ENCODE results near the gene ZNF616. TPM values are rescaled to one million over a fixed set of nuclear protein-coding genes. Genes with fewer than 3 reads are reported as not detected.

Gene ZNF616
- 1 to 10 TPM; 1.1 to 5.3 (median 2.4) TPM for total RNA-seq

- in situ Hi-C loops (cut with MboI; ENCODE audit: low sequenced_read_pairs in 4 of 4) = loop anchor here (5.0 kb wide), 2 partner anchors 98 to 103 kb away; no protein-coding TSS in a partner anchor
- peak; percentile 96 for DNase-seq
- H3K27me3 ChIP-seq = no peaks in the 10 kb centered on the region
- peak; percentile 97 for ATAC-seq
- intact Hi-C loops (cut with DNase I; ENCODE audit: low total_unique reads) = loop anchor here (1.0 to 2.0 kb wide), 5 partner anchors 32 to 387 kb away; partner anchors contain the start of genes ZNF766, ZNF808 and ZNF836
- H3K27ac ChIP-seq = peak within 1 kb of the TSS; percentile 88 to 96 (median 93)
- no peaks in the 10 kb centered on the region for H3K9me3 ChIP-seq
- no peaks in the 10 kb centered on the region for H3K36me3 ChIP-seq
- peak; percentile 63 to 71 for TF ChIP-seq POLR2A (IDR thresholded peaks at IDR 0.05)
- TF ChIP-seq, protein P1, sequence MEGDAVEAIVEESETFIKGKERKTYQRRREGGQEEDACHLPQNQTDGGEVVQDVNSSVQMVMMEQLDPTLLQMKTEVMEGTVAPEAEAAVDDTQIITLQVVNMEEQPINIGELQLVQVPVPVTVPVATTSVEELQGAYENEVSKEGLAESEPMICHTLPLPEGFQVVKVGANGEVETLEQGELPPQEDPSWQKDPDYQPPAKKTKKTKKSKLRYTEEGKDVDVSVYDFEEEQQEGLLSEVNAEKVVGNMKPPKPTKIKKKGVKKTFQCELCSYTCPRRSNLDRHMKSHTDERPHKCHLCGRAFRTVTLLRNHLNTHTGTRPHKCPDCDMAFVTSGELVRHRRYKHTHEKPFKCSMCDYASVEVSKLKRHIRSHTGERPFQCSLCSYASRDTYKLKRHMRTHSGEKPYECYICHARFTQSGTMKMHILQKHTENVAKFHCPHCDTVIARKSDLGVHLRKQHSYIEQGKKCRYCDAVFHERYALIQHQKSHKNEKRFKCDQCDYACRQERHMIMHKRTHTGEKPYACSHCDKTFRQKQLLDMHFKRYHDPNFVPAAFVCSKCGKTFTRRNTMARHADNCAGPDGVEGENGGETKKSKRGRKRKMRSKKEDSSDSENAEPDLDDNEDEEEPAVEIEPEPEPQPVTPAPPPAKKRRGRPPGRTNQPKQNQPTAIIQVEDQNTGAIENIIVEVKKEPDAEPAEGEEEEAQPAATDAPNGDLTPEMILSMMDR (IDR thresholded peaks at IDR 0.05 in 4 of 5, conservative IDR thresholded peaks at IDR 0.05 in 1 of 5) = peak; percentile 74 to 94 (median 87)
- H3K4me3 ChIP-seq = peak within 1 kb of the TSS; percentile 71 to 94 (median 87)
- peaks cover 12 to 21% of the 10 kb centered on the region in 2 donors for H3K4me1 ChIP-seq
These were observed at the start of gene ZNF616 for GRCh38 chr19:52139252-52140031. Gene ZNF616, minus strand, starts transcription at chr19:52139938. Its CDS starts 9,426 bp downstream, at chr19:52130512.

DNA sequence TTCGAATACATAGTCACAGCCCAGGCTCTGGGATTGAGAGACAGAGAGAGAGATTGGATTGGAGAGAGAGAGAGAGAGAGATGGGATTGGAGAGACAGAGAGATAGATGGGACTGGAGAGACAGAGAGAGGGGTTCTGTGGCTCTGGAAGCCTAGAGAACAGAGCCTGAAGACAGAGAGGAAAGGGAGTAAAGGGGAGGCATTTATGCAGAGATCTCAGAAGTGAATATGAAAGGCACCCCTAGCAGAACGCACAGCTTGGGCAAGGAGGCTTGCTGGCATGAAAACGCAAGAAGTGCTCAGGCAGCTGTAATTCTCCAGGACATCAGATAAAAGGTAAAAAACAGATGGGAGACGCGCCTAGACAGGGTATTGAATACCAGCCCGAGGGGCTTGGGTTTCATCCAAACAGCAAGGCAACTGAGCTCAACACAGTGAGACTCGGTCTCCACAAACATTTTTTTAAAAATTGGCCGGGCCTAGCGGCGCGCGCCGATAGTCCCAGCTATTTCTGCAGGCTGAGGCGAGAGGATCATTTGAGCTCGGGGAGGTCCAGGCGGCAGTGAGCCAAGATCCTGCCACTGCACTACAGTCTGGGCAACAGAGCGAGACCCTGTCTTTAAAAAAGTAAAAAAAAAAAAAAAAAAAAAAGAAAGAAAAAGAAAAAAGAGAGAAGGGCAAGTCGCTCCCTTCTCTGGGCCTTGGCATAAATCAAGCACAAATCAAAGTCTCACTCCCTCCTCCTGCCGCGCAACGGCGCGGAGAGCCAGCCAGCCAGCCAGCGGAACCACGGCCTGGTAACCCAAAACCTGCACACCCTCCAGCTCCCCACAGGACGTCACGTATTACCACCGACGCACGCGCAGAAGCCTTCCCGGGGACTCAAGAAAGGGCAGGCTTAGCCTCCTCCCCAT lies 49.3 kb upstream of the ZNF616 start:
- intact Hi-C loops (cut with DNase I; ENCODE audit: low total_unique reads) (loop anchor here (1.0 to 5.0 kb wide), 5 partner anchors 11 to 822 kb away; partner anchors contain the start of genes ETFB, ZNF616 and ZNF836), in situ Hi-C loops (cut with MboI; ENCODE audit: low sequenced_read_pairs in 4 of 4) (no loop called here)
- ATAC-seq (peak; percentile 15 to 16), DNase-seq (no peak)
- peaks cover 0 to 7% of the 10 kb centered on the region in 2 donors for H3K36me3 ChIP-seq
- TF ChIP-seq POLR2A (IDR thresholded peaks at IDR 0.05) = no peak
- TF ChIP-seq, protein P1 (IDR thresholded peaks at IDR 0.05 in 4 of 5, conservative IDR thresholded peaks at IDR 0.05 in 1 of 5) = peak in 2 of 5 experiments; percentile 18 to 23
- H3K4me3 ChIP-seq = peak overlapping the region; percentile 40 to 61 (median 53)
- peak overlapping the region; percentile 90 to 93 (median 92) for H3K27ac ChIP-seq
- H3K27me3 ChIP-seq = no peaks in the 10 kb centered on the region
- H3K4me1 ChIP-seq = peaks cover 39 to 45% of the 10 kb centered on the region in 2 donors
- no peaks in the 10 kb centered on the region for H3K9me3 ChIP-seq

DNA sequence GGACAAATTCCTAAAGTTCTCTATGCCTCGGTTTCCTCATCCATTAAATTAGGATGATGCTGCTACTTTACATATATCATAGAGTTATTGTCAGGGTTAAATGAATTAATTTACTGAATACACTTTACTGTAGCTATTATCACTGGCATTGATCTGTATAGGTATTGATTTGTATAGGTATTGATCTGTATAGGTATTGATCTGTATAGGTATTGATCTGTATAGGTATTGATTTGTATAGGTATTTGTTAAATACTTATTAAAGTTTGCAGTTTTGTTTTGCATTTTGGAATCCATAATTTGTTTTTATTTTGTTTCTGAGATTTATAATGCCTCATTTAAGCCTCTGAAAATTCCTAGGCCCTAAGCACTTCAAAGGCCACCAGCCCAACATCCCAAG lies 47.7 kb upstream of the ZNF616 start:
- Histone ChIP-seq H3K4me3 (no peak overlapping the region), H3K27ac (no peak overlapping the region), H3K27me3 (no peaks in the 10 kb centered on the region), H3K36me3 (no peaks in the 10 kb centered on the region), H3K9me3 (no peaks in the 10 kb centered on the region), H3K4me1 (peaks cover 27 to 29% of the 10 kb centered on the region in 2 donors)
- in situ Hi-C loops (cut with MboI; ENCODE audit: low sequenced_read_pairs in 4 of 4) = no loop called here
- no peak for ATAC-seq
- intact Hi-C loops (cut with DNase I; ENCODE audit: low total_unique reads) = loop anchor here (5.0 kb wide), 1 partner anchor 50 kb away; no protein-coding TSS in a partner anchor
- no peak for TF ChIP-seq POLR2A (IDR thresholded peaks at IDR 0.05)
- TF ChIP-seq, protein P1 (IDR thresholded peaks at IDR 0.05 in 4 of 5, conservative IDR thresholded peaks at IDR 0.05 in 1 of 5) = no peak
- no peak for DNase-seq

DNA sequence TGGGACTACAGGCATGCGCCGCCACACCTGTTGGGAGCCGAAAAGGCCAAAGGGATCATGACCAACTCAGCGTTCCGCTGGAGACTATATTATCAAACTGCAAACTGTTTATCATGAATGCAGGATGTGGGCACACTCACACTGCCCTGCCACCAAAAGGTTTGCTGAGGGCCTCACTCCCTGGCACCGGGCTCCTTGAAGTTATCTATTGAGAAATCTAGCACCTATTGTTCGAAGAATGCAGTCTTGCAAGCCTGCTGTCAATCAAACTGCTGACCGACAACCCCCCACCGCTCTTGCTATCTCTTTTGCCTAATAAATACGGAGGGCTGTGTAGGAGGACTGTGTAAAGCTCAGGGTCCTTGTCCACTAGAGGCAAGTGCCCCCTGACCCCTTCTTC lies 36.8 kb upstream of the ZNF616 start:
- in situ Hi-C loops (cut with MboI; ENCODE audit: low sequenced_read_pairs in 4 of 4) = no loop called here
- DNase-seq (no peak), ATAC-seq (no peak)
- H3K36me3 ChIP-seq = no peaks in the 10 kb centered on the region
- H3K9me3 ChIP-seq = no peaks in the 10 kb centered on the region
- H3K4me1 ChIP-seq = peaks cover 5 to 7% of the 10 kb centered on the region in 2 donors
- no peaks in the 10 kb centered on the region for H3K27me3 ChIP-seq
- intact Hi-C loops (cut with DNase I; ENCODE audit: low total_unique reads) = no loop called here
- H3K27ac ChIP-seq = no peak overlapping the region
- no peak for TF ChIP-seq POLR2A (IDR thresholded peaks at IDR 0.05)
- TF ChIP-seq, protein P1 (IDR thresholded peaks at IDR 0.05 in 4 of 5, conservative IDR thresholded peaks at IDR 0.05 in 1 of 5) = no peak
- H3K4me3 ChIP-seq = no peak overlapping the region
